HCT116 (cell line): ENCODE results near the gene ADAMTS4. TPM values are rescaled to one million over a fixed set of nuclear protein-coding genes. Genes with fewer than 3 reads are reported as not detected.

Experiments used
- ATAC-seq: fragments of 200-7000 bp; cut with Tn5 transposase; 2 replicates; pipeline ENCODE4 v1.9.1; 2020; ENCODE audit warnings: mild to moderate bottlenecking, moderate library complexity
- BruUV-seq: library from RNA; stranded (reverse); fragments of 400-500 nt; replicated peaks from 2 replicates; lab custom pipeline; 2021; lab: Mats Ljungman, UMichigan
- CTCF ChIA-PET: fragments of 300-600 bp; sonication (Branson Sonifier 250); formaldehyde crosslinking; loops from one replicate; lab custom pipeline; 2021; ENCODE audit warnings: antibody characterized with exemption; lab: Charles Lee
- POLR2A ChIA-PET: fragments of 300-600, 350-600 bp; sonication (Branson Sonifier 250); formaldehyde crosslinking; loops from one replicate; lab custom pipeline; 2021; ENCODE audit warnings: antibody characterized with exemption; lab: Charles Lee
- RAD21 ChIA-PET, 2 experiments: fragments of 300-600 bp; sonication (Branson Sonifier 250); formaldehyde crosslinking; loops; one replicate each; lab custom pipeline; 2023; ENCODE audit warnings: low total read pairs in 2 of 2; ENCODE audit not compliant: uncharacterized antibody in 2 of 2, unreplicated experiment in 2 of 2, low non-redundant PET in 1 of 2; lab: Charles Lee
- DNase-seq: peaks from one replicate; pipeline ENCODE4 v3.0.0-alpha.2; 2010; ENCODE audit warnings: low read depth, low spot score
- H2AFZ ChIP-seq: fragments of 200-600 bp; shearing (Covaris generic), sonication (generic); 2 replicates; pipeline ENCODE4 v1.6.1; 2017; ENCODE audit warnings: low read depth, mixed run types, mixed read lengths, antibody characterized with exemption, low read length; ENCODE audit not compliant: poor library complexity, severe bottlenecking
- H3K27ac ChIP-seq: 2 replicates; pipeline ENCODE4 v1.5.1; 2012; ENCODE audit warnings: low read depth, low read length
- H3K27me3 ChIP-seq: fragments of 200-600 bp; sonication (generic); 2 replicates; pipeline ENCODE4 v1.6.1; 2016; ENCODE audit warnings: mixed run types, low read length, mixed read lengths; ENCODE audit not compliant: insufficient read depth
- H3K36me3 ChIP-seq, 2 experiments: fragments of 200-500 bp in 1 of 2; fragments of 200-600 bp in 1 of 2; sonication (Bioruptor generic) in 1 of 2; sonication (generic) in 1 of 2; 2 replicates each; pipeline versions ENCODE4 v1.5.1 to v1.6.1; 2014 to 2016; ENCODE audit warnings: low read length in 2 of 2, inconsistent platforms in 1 of 2, mixed read lengths in 1 of 2, mixed run types in 1 of 2; ENCODE audit not compliant: insufficient read depth in 2 of 2, control insufficient read depth in 1 of 2
- H3K4me1 ChIP-seq, 2 experiments: fragments of 200-600 bp in 1 of 2; sonication (generic) in 1 of 2; 2 replicates each; pipeline versions ENCODE4 v1.5.1 to v1.6.1; 2012 to 2017; ENCODE audit warnings: low read length in 2 of 2, inconsistent platforms in 1 of 2, mild to moderate bottlenecking in 1 of 2, mixed read lengths in 1 of 2, mixed run types in 1 of 2, moderate library complexity in 1 of 2; ENCODE audit not compliant: insufficient read depth in 2 of 2, control insufficient read depth in 1 of 2
- H3K4me2 ChIP-seq: fragments of 200-600 bp; sonication (generic); 2 replicates; pipeline ENCODE4 v1.6.1; 2017; ENCODE audit warnings: mixed run types, low read length, mixed read lengths
- H3K4me3 ChIP-seq, 2 experiments: fragments of 200-600 bp in 1 of 2; sonication (generic) in 1 of 2; replicated peaks in 1 of 2; 2 replicates each; pipeline ENCODE4 v1.5.1; 2011 to 2016; ENCODE audit warnings: low read length in 2 of 2, control low read depth in 1 of 2, low read depth in 1 of 2, mild to moderate bottlenecking in 1 of 2, mixed read lengths in 1 of 2, mixed run types in 1 of 2
- H3K79me2 ChIP-seq: fragments of 200-600 bp; sonication (generic); 2 replicates; pipeline ENCODE4 v1.6.1; 2017; ENCODE audit warnings: mild to moderate bottlenecking, mixed run types, low read length, moderate library complexity, mixed read lengths; ENCODE audit not compliant: insufficient read depth
- H3K9ac ChIP-seq: fragments of 200-600 bp; sonication (generic); 2 replicates; pipeline ENCODE4 v1.6.1; 2016; ENCODE audit warnings: low read length, mixed read lengths
- H3K9me2 ChIP-seq: fragments of 200-600 bp; sonication (generic), shearing (Covaris generic); 2 replicates; pipeline ENCODE4 v1.6.1; 2017; ENCODE audit warnings: mixed run types, mild to moderate bottlenecking, moderate library complexity; ENCODE audit not compliant: insufficient read depth
- H3K9me3 ChIP-seq, 2 experiments: fragments of 200-500 bp in 1 of 2; fragments of 200-600 bp in 1 of 2; sonication (Bioruptor generic) in 1 of 2; sonication (generic) in 1 of 2; 2 replicates each; pipeline ENCODE4 v1.6.1; 2014 to 2017; ENCODE audit warnings: low read length in 2 of 2, mixed read lengths in 2 of 2, inconsistent platforms in 1 of 2, low read depth in 1 of 2, mild to moderate bottlenecking in 1 of 2, mixed run types in 1 of 2, moderate library complexity in 1 of 2; ENCODE audit not compliant: control insufficient read depth in 1 of 2, insufficient read depth in 1 of 2
- H4K20me1 ChIP-seq: fragments of 200-600 bp; sonication (generic), shearing (Covaris generic); 2 replicates; pipeline ENCODE4 v1.6.1; 2017; ENCODE audit warnings: mixed run types, mild to moderate bottlenecking, moderate library complexity; ENCODE audit not compliant: insufficient read depth
- CEBPB ChIP-seq: IDR thresholded peaks from 2 replicates; pipeline ENCODE4 v1.6.1; 2012; ENCODE audit warnings: low read depth
- EGR1 ChIP-seq: IDR thresholded peaks from 2 replicates; pipeline ENCODE4 v1.6.1; 2012; ENCODE audit warnings: low read depth
- ELF1 ChIP-seq: IDR thresholded peaks from 2 replicates; pipeline ENCODE4 v1.6.1; 2012; ENCODE audit warnings: low read depth, borderline replicate concordance
- FOSL1 ChIP-seq: IDR thresholded peaks from 2 replicates; pipeline ENCODE4 v1.6.1; 2012; ENCODE audit warnings: low read depth
- JUND ChIP-seq: IDR thresholded peaks from 2 replicates; pipeline ENCODE4 v1.6.1; 2012
- POLR2A ChIP-seq: IDR thresholded peaks from 2 replicates; pipeline ENCODE4 v1.7.0; 2011; ENCODE audit warnings: borderline replicate concordance; ENCODE audit not compliant: insufficient read depth, insufficient read length; ENCODE audit errors: extremely low read depth
- POLR2AphosphoS5 ChIP-seq: IDR thresholded peaks from 2 replicates; pipeline ENCODE4 v1.6.1; 2011; ENCODE audit warnings: mild to moderate bottlenecking, low read depth, low read length, moderate library complexity
- SIN3A ChIP-seq: IDR thresholded peaks from 2 replicates; pipeline ENCODE4 v1.6.1; 2012; ENCODE audit warnings: low read depth
- SP1 ChIP-seq: IDR thresholded peaks from 2 replicates; pipeline ENCODE4 v1.6.1; 2012; ENCODE audit warnings: low read depth
- SRF ChIP-seq: IDR thresholded peaks from 2 replicates; pipeline ENCODE4 v1.6.1; 2012; ENCODE audit warnings: low read depth
- TCF7L2 ChIP-seq: IDR thresholded peaks from 2 replicates; pipeline ENCODE4 v1.7.0; 2011; ENCODE audit warnings: borderline replicate concordance, inconsistent platforms; ENCODE audit not compliant: insufficient read depth, insufficient read length; ENCODE audit errors: extremely low read depth
- YY1 ChIP-seq: IDR thresholded peaks from 2 replicates; pipeline ENCODE4 v1.6.1; 2011; ENCODE audit warnings: low read length, low read depth, moderate library complexity, mild to moderate bottlenecking; ENCODE audit not compliant: insufficient replicate concordance; ENCODE audit errors: extremely low read depth
- ZFX ChIP-seq: fragments of 450-650 bp; IDR thresholded peaks from 2 replicates; pipeline ENCODE4 v1.6.1; 2017
- ZNF274 ChIP-seq: fragments of 200-500 bp; sonication (Bioruptor generic); IDR thresholded peaks from 2 replicates; pipeline ENCODE4 v1.6.1; 2014; ENCODE audit warnings: mild to moderate bottlenecking, low read depth, low read length, inconsistent platforms
- intact Hi-C: fragments of 100-400 bp; cut with micrococcal nuclease; formaldehyde crosslinking; loops from 2 replicates; pipeline ENCODE4 v1.10.0; 2022
- total RNA-seq: library from RNA; stranded (reverse); gene quantifications from one replicate; pipeline ENCODE4 v1.2.1, GENCODE V29; 2021; ENCODE audit not compliant: unreplicated experiment
- TF ChIP-seq, protein P1 (sequence below): IDR thresholded peaks from 2 replicates; pipeline ENCODE4 v1.6.1; 2011; ENCODE audit warnings: mild to moderate bottlenecking, low read length, moderate library complexity; ENCODE audit not compliant: insufficient replicate concordance; ENCODE audit errors: extremely low read depth
- TF ChIP-seq, protein P2 (sequence below), 3 experiments: fragments of 200-600 bp in 1 of 3; sonication (generic) in 1 of 3; IDR thresholded peaks in 2 of 3; conservative IDR thresholded peaks in 1 of 3; 2 replicates each; pipeline ENCODE4 v1.5.1; 2012 to 2017; ENCODE audit warnings: low read depth in 2 of 3, low read length in 2 of 3, antibody characterized with exemption in 1 of 3, borderline replicate concordance in 1 of 3, control low read depth in 1 of 3, mild to moderate bottlenecking in 1 of 3, mixed read lengths in 1 of 3, mixed run types in 1 of 3, moderate library complexity in 1 of 3; ENCODE audit not compliant: insufficient read depth in 1 of 3
- TF ChIP-seq, protein P3 (sequence below): IDR thresholded peaks from 2 replicates; pipeline ENCODE4 v1.6.1; 2012; ENCODE audit warnings: low read depth
- TF ChIP-seq, protein P4 (sequence below): IDR thresholded peaks from 2 replicates; pipeline ENCODE4 v1.6.1; 2012

The ADAMTS4 gene
- total RNA-seq, 1 experiment from 2014 or later = not detected

DNA sequence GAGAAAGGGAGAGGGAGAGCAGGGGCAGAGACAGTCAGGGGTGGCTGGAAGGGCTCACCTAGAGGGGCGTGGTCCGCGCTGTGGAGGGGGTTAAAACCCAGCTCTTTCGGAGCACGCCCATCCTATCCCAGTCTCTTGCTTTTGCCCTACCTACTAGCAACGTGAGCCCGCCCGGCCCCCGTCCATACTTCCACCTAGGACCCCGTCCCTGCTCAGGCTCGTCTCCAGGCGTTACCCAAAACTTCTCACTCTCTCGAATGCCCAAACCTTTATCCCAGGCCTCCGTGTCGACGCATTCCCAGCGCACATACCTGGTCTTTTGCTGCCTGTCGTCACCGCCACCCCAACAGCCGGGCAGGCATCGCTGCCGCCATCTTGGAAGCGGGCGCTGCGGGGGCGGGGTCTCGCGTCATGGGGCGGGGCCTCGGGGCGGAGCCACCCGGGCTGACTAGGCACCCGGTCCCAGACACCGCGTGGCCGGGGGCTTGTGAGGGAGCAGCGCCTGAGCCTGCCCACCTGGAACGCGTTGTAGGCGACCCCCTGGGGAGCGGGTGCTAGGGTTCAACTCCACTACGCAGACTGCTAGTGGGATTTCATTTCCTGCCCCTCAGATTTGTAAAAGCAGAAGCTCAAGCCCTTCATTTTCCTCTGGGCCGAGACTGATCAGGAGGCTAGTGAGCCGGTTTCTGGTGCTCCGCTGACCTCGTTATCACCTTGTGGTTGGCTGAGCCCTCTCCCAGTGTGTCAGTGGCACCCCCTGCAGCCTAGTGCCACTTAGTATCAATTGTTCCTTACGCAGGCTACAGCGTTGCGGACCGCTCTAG lies 21.5 kb downstream of the ADAMTS4 start, which contains the start of gene B4GALT3:
TSS of gene B4GALT3 (minus strand) at position 396 of the 824 bp plus-strand sequence. CDS start 1,447 bp downstream, outside the sequence.
- Histone ChIP-seq H3K4me1 (peaks cover 13 to 26% of the 10 kb centered on the region in 2 experiments), H3K79me2 (peaks cover 17% of the 10 kb centered on the region), H3K27me3 (no peaks in the 10 kb centered on the region), H3K9me2 (no peaks in the 10 kb centered on the region), H3K9ac (peak within 1 kb of the TSS; percentile 81), H3K4me2 (peak within 1 kb of the TSS; percentile 89), H3K9me3 (no peaks in the 10 kb centered on the region), H3K36me3 (peaks cover 14 to 23% of the 10 kb centered on the region in 2 experiments; a peak in 3 of 4 replicates), H2AFZ (no peak within 1 kb of the TSS), H3K4me3 (peak within 1 kb of the TSS; percentile 90 to 93), H3K27ac (peak within 1 kb of the TSS; percentile 57), H4K20me1 (no peaks in the 10 kb centered on the region)
- CTCF ChIA-PET = interaction anchor here (2.1 kb wide), 1 partner anchor 11 kb away, joined by 9 read pairs; the partner anchor contains the start of gene PPOX
- RAD21 ChIA-PET = interaction anchor here in 1 of 2 experiments (0.6 kb wide), 1 partner anchor 197 kb away, joined by 7 read pairs; no protein-coding TSS in a partner anchor
- ATAC-seq (peak; percentile 93), DNase-seq (peak; percentile 65)
- BruUV-seq = no TSS peak
- POLR2A ChIA-PET = interaction anchor here (0.6 to 1.5 kb wide), 3 partner anchors 11 to 132 kb away, joined by 3 to 8 read pairs (median 3); partner anchors contain the start of genes NDUFS2, PPOX and USF1
- intact Hi-C loops = no loop called here
- TF ChIP-seq ZFX = peak; percentile 46; the same call in 1 of the 2 replicates
- no peak for TF ChIP-seq CEBPB
- TF ChIP-seq, protein P1, sequence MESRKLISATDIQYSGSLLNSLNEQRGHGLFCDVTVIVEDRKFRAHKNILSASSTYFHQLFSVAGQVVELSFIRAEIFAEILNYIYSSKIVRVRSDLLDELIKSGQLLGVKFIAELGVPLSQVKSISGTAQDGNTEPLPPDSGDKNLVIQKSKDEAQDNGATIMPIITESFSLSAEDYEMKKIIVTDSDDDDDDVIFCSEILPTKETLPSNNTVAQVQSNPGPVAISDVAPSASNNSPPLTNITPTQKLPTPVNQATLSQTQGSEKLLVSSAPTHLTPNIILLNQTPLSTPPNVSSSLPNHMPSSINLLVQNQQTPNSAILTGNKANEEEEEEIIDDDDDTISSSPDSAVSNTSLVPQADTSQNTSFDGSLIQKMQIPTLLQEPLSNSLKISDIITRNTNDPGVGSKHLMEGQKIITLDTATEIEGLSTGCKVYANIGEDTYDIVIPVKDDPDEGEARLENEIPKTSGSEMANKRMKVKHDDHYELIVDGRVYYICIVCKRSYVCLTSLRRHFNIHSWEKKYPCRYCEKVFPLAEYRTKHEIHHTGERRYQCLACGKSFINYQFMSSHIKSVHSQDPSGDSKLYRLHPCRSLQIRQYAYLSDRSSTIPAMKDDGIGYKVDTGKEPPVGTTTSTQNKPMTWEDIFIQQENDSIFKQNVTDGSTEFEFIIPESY = peak; percentile 30
- TF ChIP-seq SRF = no peak
- peak; percentile 94 for TF ChIP-seq EGR1
- TF ChIP-seq, protein P2, sequence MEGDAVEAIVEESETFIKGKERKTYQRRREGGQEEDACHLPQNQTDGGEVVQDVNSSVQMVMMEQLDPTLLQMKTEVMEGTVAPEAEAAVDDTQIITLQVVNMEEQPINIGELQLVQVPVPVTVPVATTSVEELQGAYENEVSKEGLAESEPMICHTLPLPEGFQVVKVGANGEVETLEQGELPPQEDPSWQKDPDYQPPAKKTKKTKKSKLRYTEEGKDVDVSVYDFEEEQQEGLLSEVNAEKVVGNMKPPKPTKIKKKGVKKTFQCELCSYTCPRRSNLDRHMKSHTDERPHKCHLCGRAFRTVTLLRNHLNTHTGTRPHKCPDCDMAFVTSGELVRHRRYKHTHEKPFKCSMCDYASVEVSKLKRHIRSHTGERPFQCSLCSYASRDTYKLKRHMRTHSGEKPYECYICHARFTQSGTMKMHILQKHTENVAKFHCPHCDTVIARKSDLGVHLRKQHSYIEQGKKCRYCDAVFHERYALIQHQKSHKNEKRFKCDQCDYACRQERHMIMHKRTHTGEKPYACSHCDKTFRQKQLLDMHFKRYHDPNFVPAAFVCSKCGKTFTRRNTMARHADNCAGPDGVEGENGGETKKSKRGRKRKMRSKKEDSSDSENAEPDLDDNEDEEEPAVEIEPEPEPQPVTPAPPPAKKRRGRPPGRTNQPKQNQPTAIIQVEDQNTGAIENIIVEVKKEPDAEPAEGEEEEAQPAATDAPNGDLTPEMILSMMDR (IDR thresholded peaks at IDR 0.05 in 2 of 3, conservative IDR thresholded peaks at IDR 0.05 in 1 of 3; ENCODE audit: borderline replicate concordance in 1 of 3, insufficient read depth in 1 of 3, low read depth in 2 of 3, low read length in 2 of 3) = 0 out of 6 replicates have a peak, but pooled peaks of 1 of the 3 experiments have one; percentile 6
- TF ChIP-seq, protein P3, sequence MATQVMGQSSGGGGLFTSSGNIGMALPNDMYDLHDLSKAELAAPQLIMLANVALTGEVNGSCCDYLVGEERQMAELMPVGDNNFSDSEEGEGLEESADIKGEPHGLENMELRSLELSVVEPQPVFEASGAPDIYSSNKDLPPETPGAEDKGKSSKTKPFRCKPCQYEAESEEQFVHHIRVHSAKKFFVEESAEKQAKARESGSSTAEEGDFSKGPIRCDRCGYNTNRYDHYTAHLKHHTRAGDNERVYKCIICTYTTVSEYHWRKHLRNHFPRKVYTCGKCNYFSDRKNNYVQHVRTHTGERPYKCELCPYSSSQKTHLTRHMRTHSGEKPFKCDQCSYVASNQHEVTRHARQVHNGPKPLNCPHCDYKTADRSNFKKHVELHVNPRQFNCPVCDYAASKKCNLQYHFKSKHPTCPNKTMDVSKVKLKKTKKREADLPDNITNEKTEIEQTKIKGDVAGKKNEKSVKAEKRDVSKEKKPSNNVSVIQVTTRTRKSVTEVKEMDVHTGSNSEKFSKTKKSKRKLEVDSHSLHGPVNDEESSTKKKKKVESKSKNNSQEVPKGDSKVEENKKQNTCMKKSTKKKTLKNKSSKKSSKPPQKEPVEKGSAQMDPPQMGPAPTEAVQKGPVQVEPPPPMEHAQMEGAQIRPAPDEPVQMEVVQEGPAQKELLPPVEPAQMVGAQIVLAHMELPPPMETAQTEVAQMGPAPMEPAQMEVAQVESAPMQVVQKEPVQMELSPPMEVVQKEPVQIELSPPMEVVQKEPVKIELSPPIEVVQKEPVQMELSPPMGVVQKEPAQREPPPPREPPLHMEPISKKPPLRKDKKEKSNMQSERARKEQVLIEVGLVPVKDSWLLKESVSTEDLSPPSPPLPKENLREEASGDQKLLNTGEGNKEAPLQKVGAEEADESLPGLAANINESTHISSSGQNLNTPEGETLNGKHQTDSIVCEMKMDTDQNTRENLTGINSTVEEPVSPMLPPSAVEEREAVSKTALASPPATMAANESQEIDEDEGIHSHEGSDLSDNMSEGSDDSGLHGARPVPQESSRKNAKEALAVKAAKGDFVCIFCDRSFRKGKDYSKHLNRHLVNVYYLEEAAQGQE = no peak
- peak; percentile 99 for TF ChIP-seq YY1
- TF ChIP-seq, protein P4, sequence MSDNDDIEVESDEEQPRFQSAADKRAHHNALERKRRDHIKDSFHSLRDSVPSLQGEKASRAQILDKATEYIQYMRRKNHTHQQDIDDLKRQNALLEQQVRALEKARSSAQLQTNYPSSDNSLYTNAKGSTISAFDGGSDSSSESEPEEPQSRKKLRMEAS = peak; percentile 97
- TF ChIP-seq ELF1 = no peak
- no peak for TF ChIP-seq ZNF274
- TF ChIP-seq TCF7L2 = no peak
- TF ChIP-seq POLR2A = peak; percentile 94
- peak; percentile 69 for TF ChIP-seq SP1
- TF ChIP-seq JUND = no peak
- peak; percentile 98 for TF ChIP-seq POLR2AphosphoS5
- no peak for TF ChIP-seq FOSL1
- peak; percentile 91 for TF ChIP-seq SIN3A
